HepG2 (cell line): Measurements from ENCODE around the gene MYO7B. TPM values are rescaled to one million over a fixed set of nuclear protein-coding genes. Genes with fewer than 3 reads are reported as not detected.

Source experiments
- BRCA1 ChIP-seq: sonication (generic); formaldehyde crosslinking; IDR thresholded peaks from 2 replicates; pipeline ENCODE4 v1.4.0; 2020; ENCODE audit warnings: missing genetic modification reagents
- CTCF ChIP-seq: sonication (generic); formaldehyde crosslinking; IDR thresholded peaks from 2 replicates; pipeline ENCODE4 v1.5.0; 2020; ENCODE audit warnings: mild to moderate bottlenecking, missing genetic modification reagents, moderate library complexity
- DZIP1 ChIP-seq: sonication (generic); formaldehyde crosslinking; IDR thresholded peaks from 2 replicates; pipeline ENCODE4 v1.5.0; 2020; ENCODE audit warnings: mild to moderate bottlenecking, missing genetic modification reagents
- FOXJ3 ChIP-seq: sonication (generic); formaldehyde crosslinking; IDR thresholded peaks from 2 replicates; pipeline ENCODE4 v1.4.0; 2020; ENCODE audit warnings: missing genetic modification reagents, mild to moderate bottlenecking, borderline replicate concordance
- GMEB1 ChIP-seq: sonication (generic); formaldehyde crosslinking; IDR thresholded peaks from 2 replicates; pipeline ENCODE4 v1.5.1; 2020; ENCODE audit warnings: missing genetic modification reagents, mild to moderate bottlenecking, borderline replicate concordance
- HNRNPLL ChIP-seq: fragments of 200-400 bp; formaldehyde crosslinking; IDR thresholded peaks from 2 replicates; pipeline ENCODE4 v1.6.1; 2017; ENCODE audit warnings: mild to moderate bottlenecking, low read depth, low read length; ENCODE audit not compliant: poor library complexity, severe bottlenecking
- NR0B2 ChIP-seq: sonication (generic); formaldehyde crosslinking; IDR thresholded peaks from 2 replicates; pipeline ENCODE4 v1.4.0; 2020; ENCODE audit warnings: mild to moderate bottlenecking, missing genetic modification reagents
- POGZ ChIP-seq: sonication (generic); formaldehyde crosslinking; IDR thresholded peaks from 2 replicates; pipeline ENCODE4 v1.4.0; 2020; ENCODE audit warnings: mild to moderate bottlenecking, missing genetic modification reagents
- REPIN1 ChIP-seq: sonication (generic); formaldehyde crosslinking; IDR thresholded peaks from 2 replicates; pipeline ENCODE4 v1.8.0; 2022; ENCODE audit warnings: missing genetic modification reagents, low read depth, mild to moderate bottlenecking, borderline replicate concordance
- TAF1 ChIP-seq: sonication (generic); formaldehyde crosslinking; IDR thresholded peaks from 2 replicates; pipeline ENCODE4 v1.4.0; 2020; ENCODE audit warnings: missing genetic modification reagents
- ZBTB33 ChIP-seq: sonication (generic); formaldehyde crosslinking; IDR thresholded peaks from 2 replicates; pipeline ENCODE4 v1.4.0; 2020; ENCODE audit warnings: missing genetic modification reagents
- ZBTB7A ChIP-seq: sonication (generic); formaldehyde crosslinking; IDR thresholded peaks from 2 replicates; pipeline ENCODE4 v1.8.0; 2022; ENCODE audit warnings: mild to moderate bottlenecking, missing genetic modification reagents
- ZFY ChIP-seq: sonication (generic); formaldehyde crosslinking; IDR thresholded peaks from 2 replicates; pipeline ENCODE4 v1.4.0; 2020; ENCODE audit warnings: missing genetic modification reagents
- ZMYM3 ChIP-seq: sonication (generic); formaldehyde crosslinking; IDR thresholded peaks from 2 replicates; pipeline ENCODE4 v1.5.1; 2020; ENCODE audit warnings: mild to moderate bottlenecking, missing genetic modification reagents
- ZNF101 ChIP-seq: sonication (generic); formaldehyde crosslinking; IDR thresholded peaks from 2 replicates; pipeline ENCODE4 v1.4.0; 2020; ENCODE audit warnings: mild to moderate bottlenecking, low read depth, missing genetic modification reagents, borderline replicate concordance
- ZNF501 ChIP-seq: sonication (generic); formaldehyde crosslinking; IDR thresholded peaks from 2 replicates; pipeline ENCODE4 v1.5.1; 2020; ENCODE audit warnings: mild to moderate bottlenecking, moderate library complexity, missing genetic modification reagents
- ZNF639 ChIP-seq: conservative IDR thresholded peaks from 2 replicates; pipeline ENCODE4 v1.6.1; 2018; ENCODE audit warnings: missing genetic modification reagents
- polyA plus RNA-seq, 8 experiments: library from polyadenylated mRNA; depleted of rRNA in 3 of 8; stranded (reverse) in 7 of 8; unstranded in 1 of 8; fragments of >200 nt; fragmentation: Illumina TruSeq in 4 of 8; extraction: Trizol in 4 of 8; gene quantifications; 2 replicates each; pipeline versions ENCODE4 v1.2.1 to v1.2.3, GENCODE V29; 2011 to 2016; ENCODE audit warnings: low read depth in 4 of 8, missing spikeins in 1 of 8, mixed read lengths in 1 of 8; ENCODE audit not compliant: insufficient read depth in 1 of 8
- total RNA-seq, 5 experiments: library from RNA; depleted of rRNA; stranded (reverse); fragments of >200 nt; fragmentation: Illumina TruSeq; extraction: Trizol; gene quantifications; 2 replicates each; pipeline ENCODE4 v1.2.3, GENCODE V29; 2016; ENCODE audit warnings: low read depth in 1 of 5

The MYO7B gene
- total and polyA plus RNA-seq, 2 of the 13 experiments (the other 11 are each of a cell fraction or from before 2014, with no cell fraction given) = not detected

- TF ChIP-seq DZIP1 (CRISPR knock-in tag) = no peak
- TF ChIP-seq ZNF101 (CRISPR knock-in tag) = no peak
- no peak for TF ChIP-seq POGZ (CRISPR knock-in tag)
- no peak for TF ChIP-seq TAF1 (CRISPR knock-in tag)
- 0 out of 2 replicates have a peak, but pooled peaks have one; percentile 43 for TF ChIP-seq NR0B2
- TF ChIP-seq HNRNPLL = peak; percentile 19
- TF ChIP-seq FOXJ3 (CRISPR knock-in tag) = no peak
- TF ChIP-seq ZNF639 = no peak
- TF ChIP-seq ZNF501 (CRISPR knock-in tag) = peak; percentile 85
- peak; percentile 81 for TF ChIP-seq CTCF
- TF ChIP-seq REPIN1 (CRISPR knock-in tag) = no peak; the same call in 1 of the 2 replicates
- no peak for TF ChIP-seq BRCA1 (CRISPR knock-in tag)
- TF ChIP-seq ZFY (CRISPR knock-in tag) = peak; percentile 74
- no peak for TF ChIP-seq ZBTB33
- TF ChIP-seq GMEB1 (CRISPR knock-in tag) = no peak
- TF ChIP-seq ZMYM3 (CRISPR knock-in tag) = no peak
- no peak; the same call in 1 of the 2 replicates for TF ChIP-seq ZBTB7A
Measured at GRCh38 chr2:127640082-127641072, 104.9 kb downstream of the MYO7B start (continued).
